Ascending aorta (tissue), 2 donors: ENCODE measurements around the gene DST. TPM values are rescaled to one million over a fixed set of nuclear protein-coding genes. Genes with fewer than 3 reads are reported as not detected.

Source experiments
- DNase-seq, 2 donors: peaks; one replicate each; pipeline ENCODE4 v3.0.0-alpha.2; 2019; ENCODE audit warnings: low spot score in 2 of 2
- H3K27ac ChIP-seq, 2 donors: fragments of 200-600 bp; sonication (generic); one replicate each; pipeline ENCODE4 v1.5.1; 2016 to 2017; ENCODE audit warnings: mild to moderate bottlenecking in 1 of 2
- H3K27me3 ChIP-seq: fragments of 200-600 bp; sonication (generic); one replicate; pipeline ENCODE4 v1.5.1; 2017
- H3K36me3 ChIP-seq, 2 donors: fragments of 200-600 bp; sonication (generic); one replicate each; pipeline ENCODE4 v1.5.1; 2016
- H3K4me1 ChIP-seq, 2 donors: fragments of 200-600 bp; sonication (generic); one replicate each; pipeline ENCODE4 v1.5.1; 2016 to 2017; ENCODE audit warnings: mild to moderate bottlenecking in 1 of 2
- H3K4me3 ChIP-seq, 2 donors: fragments of 200-600 bp; sonication (generic); one replicate each; pipeline ENCODE4 v1.5.1; 2016 to 2017; ENCODE audit warnings: mild to moderate bottlenecking in 1 of 2
- H3K9me3 ChIP-seq, 2 donors: fragments of 200-600 bp; sonication (generic); one replicate each; pipeline ENCODE4 v1.5.1; 2016
- intact Hi-C: fragments of 100-400 bp; cut with DNase I; formaldehyde crosslinking; loops from one replicate; pipeline ENCODE4 v1.15.1; 2023
- total RNA-seq: library from RNA; depleted of rRNA; stranded (reverse); fragments of >200 nt; gene quantifications from one replicate; pipeline ENCODE4 v1.1.0, GENCODE V29; 2016
- TF ChIP-seq, protein P1 (sequence below), 3 experiments: fragments of 200-600 bp in 2 of 3; fragments of 450-650 bp in 1 of 3; sonication (generic) in 2 of 3; IDR thresholded peaks; one replicate each; pipeline ENCODE4 v1.5.1; 2016 to 2019; ENCODE audit warnings: antibody characterized with exemption in 3 of 3, mild to moderate bottlenecking in 1 of 3, moderate library complexity in 1 of 3

DST gene
- total RNA-seq, 1 donor from 2014 or later, result 223 TPM

- no peak for DNase-seq
- peaks cover 6 to 39% of the 10 kb centered on the region in 2 donors for H3K36me3 ChIP-seq
- H3K9me3 ChIP-seq, result no peaks in the 10 kb centered on the region
- H3K27ac ChIP-seq, result peak overlapping the region; percentile 29 to 43
- no peaks in the 10 kb centered on the region for H3K27me3 ChIP-seq
- peaks cover 5 to 42% of the 10 kb centered on the region in 2 donors for H3K4me1 ChIP-seq
- intact Hi-C loops, result no loop called here
- no peak overlapping the region for H3K4me3 ChIP-seq
- TF ChIP-seq, protein P1, sequence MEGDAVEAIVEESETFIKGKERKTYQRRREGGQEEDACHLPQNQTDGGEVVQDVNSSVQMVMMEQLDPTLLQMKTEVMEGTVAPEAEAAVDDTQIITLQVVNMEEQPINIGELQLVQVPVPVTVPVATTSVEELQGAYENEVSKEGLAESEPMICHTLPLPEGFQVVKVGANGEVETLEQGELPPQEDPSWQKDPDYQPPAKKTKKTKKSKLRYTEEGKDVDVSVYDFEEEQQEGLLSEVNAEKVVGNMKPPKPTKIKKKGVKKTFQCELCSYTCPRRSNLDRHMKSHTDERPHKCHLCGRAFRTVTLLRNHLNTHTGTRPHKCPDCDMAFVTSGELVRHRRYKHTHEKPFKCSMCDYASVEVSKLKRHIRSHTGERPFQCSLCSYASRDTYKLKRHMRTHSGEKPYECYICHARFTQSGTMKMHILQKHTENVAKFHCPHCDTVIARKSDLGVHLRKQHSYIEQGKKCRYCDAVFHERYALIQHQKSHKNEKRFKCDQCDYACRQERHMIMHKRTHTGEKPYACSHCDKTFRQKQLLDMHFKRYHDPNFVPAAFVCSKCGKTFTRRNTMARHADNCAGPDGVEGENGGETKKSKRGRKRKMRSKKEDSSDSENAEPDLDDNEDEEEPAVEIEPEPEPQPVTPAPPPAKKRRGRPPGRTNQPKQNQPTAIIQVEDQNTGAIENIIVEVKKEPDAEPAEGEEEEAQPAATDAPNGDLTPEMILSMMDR (IDR thresholded peaks at IDR 0.05), result no peak
Observed at GRCh38 chr6:56517155-56517745, 125.4 kb downstream of the DST start.

GRCh38 chr6:56516003-56516402 lies 126.7 kb downstream of the DST start:
- H3K27ac ChIP-seq, result peak overlapping the region; percentile 51 to 65
- H3K36me3 ChIP-seq, result peaks cover 6 to 42% of the 10 kb centered on the region in 2 donors
- H3K4me1 ChIP-seq, result peaks cover 5 to 34% of the 10 kb centered on the region in 2 donors
- no peaks in the 10 kb centered on the region for H3K9me3 ChIP-seq
- no peaks in the 10 kb centered on the region for H3K27me3 ChIP-seq
- intact Hi-C loops, result no loop called here
- TF ChIP-seq, protein P1 (IDR thresholded peaks at IDR 0.05), result no peak
- H3K4me3 ChIP-seq, result no peak overlapping the region
- no peak for DNase-seq

DNA sequence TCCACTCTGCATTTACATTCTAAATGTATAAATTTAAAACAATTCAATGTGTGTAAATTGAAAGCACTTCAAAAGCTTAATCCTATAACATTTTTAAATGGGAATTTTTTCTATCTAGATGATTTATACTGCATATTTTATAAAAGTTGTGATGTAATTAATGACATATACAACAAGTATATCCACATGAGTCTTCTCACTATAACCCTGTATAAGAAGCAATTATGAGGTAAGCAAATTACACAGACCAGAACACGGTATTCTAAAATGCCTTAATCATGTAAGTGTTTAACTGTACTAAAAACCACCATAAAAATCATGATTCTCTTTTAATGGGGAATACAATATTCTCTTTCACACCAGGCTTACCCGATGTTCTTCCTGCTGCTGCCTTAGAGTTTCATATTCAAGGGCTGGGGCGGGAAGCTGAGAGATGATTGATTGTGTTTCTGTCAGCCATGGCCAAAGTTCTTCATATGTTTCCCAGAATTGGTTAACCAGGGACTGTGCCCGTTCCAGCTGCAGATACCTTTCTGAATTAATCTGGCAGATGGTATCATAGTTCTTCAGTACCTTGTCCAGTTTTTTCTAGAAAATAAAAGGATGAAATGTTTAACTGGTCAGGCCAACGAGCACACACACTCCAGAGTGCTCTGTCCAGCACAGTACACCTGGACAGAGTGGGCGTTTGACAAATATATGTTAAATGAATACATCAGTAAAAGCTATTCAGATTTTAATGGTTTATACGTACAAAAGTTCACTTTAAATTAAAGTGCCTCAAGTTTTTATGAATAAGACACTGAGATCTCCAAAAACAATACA lies 127.4 kb downstream of the DST start:
- no peak overlapping the region for H3K4me3 ChIP-seq
- H3K9me3 ChIP-seq, result no peaks in the 10 kb centered on the region
- H3K27ac ChIP-seq, result peak overlapping the region; percentile 51 to 65
- H3K4me1 ChIP-seq, result peaks cover 5 to 34% of the 10 kb centered on the region in 2 donors
- H3K36me3 ChIP-seq, result peaks cover 6 to 40% of the 10 kb centered on the region in 2 donors
- TF ChIP-seq, protein P1 (IDR thresholded peaks at IDR 0.05), result no peak
- intact Hi-C loops, result no loop called here
- no peaks in the 10 kb centered on the region for H3K27me3 ChIP-seq
- DNase-seq, result no peak

DNA sequence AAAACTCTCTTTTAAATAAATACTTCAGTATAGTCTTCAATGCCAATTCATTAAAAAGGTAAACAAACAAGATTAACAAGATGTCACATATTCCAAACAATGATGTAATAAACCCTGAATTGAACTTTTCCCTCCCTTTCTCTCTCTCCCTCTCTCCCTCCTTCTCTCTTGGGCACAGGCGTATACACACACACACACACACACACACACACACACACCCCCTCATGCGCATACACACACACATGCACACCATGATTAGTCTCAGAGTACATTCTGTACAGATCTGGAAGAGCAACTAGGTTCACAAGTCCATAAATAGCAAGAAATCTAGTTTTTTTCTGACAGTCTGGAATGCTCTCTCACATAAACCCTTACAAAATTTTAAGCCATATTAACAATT lies 128.3 kb downstream of the DST start:
- peak; percentile 11 to 81 for DNase-seq
- Histone ChIP-seq H3K27ac (peak overlapping the region; percentile 51 to 65), H3K27me3 (no peaks in the 10 kb centered on the region), H3K36me3 (peaks cover 11 to 37% of the 10 kb centered on the region in 2 donors), H3K4me1 (peaks cover 5 to 34% of the 10 kb centered on the region in 2 donors), H3K9me3 (no peaks in the 10 kb centered on the region), H3K4me3 (no peak overlapping the region)
- intact Hi-C loops, result no loop called here
- TF ChIP-seq, protein P1 (IDR thresholded peaks at IDR 0.05), result no peak

DNA sequence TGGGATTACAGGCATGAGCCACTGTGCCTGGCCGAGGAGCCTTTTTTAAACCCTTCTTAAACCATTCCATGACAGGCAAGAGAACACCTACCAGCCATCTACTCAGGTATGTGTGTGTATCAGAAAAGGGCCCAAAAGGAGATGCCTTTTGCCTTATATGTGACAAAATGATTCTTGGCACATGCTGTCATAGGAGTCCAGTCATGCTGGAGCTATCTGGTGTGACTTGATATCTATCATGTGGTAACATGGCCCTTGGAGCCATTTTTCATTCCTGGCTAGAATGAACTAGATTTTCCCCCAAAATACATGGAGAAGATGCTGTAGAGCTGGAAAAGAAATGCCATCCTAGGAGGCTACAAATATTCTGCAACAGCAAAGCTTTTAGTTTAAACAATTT lies 129.1 kb downstream of the DST start:
- peaks cover 5 to 38% of the 10 kb centered on the region in 2 donors for H3K4me1 ChIP-seq
- DNase-seq, result no peak
- intact Hi-C loops, result no loop called here
- H3K27ac ChIP-seq, result peak overlapping the region; percentile 63 to 65
- TF ChIP-seq, protein P1 (IDR thresholded peaks at IDR 0.05), result no peak
- H3K9me3 ChIP-seq, result no peaks in the 10 kb centered on the region
- no peak overlapping the region for H3K4me3 ChIP-seq
- H3K27me3 ChIP-seq, result no peaks in the 10 kb centered on the region
- peaks cover 19 to 39% of the 10 kb centered on the region in 2 donors for H3K36me3 ChIP-seq
